ENCODE data around the gene PLCE1.

DNA sequence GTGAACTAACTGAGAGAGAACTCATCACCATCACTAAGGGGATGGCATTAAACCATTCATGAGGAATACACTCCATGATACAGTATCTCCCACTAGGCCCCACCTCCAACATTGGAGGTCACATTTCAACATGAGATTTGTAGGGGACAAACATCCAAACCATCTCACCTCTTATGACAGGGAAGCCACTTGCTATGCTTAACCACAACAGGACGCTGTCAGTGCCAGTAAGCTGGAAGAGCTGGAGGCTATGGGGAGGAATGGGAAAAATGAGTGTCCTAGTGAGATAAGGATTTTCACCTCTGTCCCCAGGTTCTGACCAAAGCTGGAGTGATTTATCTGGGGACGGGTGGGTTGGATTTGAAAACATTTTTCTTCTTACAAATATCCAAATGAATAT lies 17.6 kb downstream of the PLCE1 start:
- TF ChIP-seq, protein P1, sequence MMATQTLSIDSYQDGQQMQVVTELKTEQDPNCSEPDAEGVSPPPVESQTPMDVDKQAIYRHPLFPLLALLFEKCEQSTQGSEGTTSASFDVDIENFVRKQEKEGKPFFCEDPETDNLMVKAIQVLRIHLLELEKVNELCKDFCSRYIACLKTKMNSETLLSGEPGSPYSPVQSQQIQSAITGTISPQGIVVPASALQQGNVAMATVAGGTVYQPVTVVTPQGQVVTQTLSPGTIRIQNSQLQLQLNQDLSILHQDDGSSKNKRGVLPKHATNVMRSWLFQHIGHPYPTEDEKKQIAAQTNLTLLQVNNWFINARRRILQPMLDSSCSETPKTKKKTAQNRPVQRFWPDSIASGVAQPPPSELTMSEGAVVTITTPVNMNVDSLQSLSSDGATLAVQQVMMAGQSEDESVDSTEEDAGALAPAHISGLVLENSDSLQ (IDR thresholded peaks at IDR 0.05): no peak
- TF ChIP-seq YY1 (IDR thresholded peaks at IDR 0.05; ENCODE audit: low read depth, low read length) (no peak), SIN3A (IDR thresholded peaks at IDR 0.05; ENCODE audit: low read depth, low read length) (no peak), RCOR1 (conservative IDR thresholded peaks at IDR 0.05; ENCODE audit: low read depth, low read length) (no peak), POLR2A (IDR thresholded peaks at IDR 0.05; ENCODE audit: low read depth, low read length) (no peak), HDGF (IDR thresholded peaks at IDR 0.05) (no peak), EP300 (IDR thresholded peaks at IDR 0.05; ENCODE audit: borderline replicate concordance in 1 of 2, control insufficient read depth in 1 of 2, low read depth in 2 of 2, low read length in 2 of 2) (no peak), GABPA (IDR thresholded peaks at IDR 0.05; ENCODE audit: low read depth) (no peak)
- TF ChIP-seq, protein P2, sequence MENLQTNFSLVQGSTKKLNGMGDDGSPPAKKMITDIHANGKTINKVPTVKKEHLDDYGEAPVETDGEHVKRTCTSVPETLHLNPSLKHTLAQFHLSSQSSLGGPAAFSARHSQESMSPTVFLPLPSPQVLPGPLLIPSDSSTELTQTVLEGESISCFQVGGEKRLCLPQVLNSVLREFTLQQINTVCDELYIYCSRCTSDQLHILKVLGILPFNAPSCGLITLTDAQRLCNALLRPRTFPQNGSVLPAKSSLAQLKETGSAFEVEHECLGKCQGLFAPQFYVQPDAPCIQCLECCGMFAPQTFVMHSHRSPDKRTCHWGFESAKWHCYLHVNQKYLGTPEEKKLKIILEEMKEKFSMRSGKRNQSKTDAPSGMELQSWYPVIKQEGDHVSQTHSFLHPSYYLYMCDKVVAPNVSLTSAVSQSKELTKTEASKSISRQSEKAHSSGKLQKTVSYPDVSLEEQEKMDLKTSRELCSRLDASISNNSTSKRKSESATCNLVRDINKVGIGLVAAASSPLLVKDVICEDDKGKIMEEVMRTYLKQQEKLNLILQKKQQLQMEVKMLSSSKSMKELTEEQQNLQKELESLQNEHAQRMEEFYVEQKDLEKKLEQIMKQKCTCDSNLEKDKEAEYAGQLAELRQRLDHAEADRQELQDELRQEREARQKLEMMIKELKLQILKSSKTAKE (IDR thresholded peaks at IDR 0.05; ENCODE audit: low read depth, poor library complexity, severe bottlenecking): no peak
- TF ChIP-seq, protein P3, sequence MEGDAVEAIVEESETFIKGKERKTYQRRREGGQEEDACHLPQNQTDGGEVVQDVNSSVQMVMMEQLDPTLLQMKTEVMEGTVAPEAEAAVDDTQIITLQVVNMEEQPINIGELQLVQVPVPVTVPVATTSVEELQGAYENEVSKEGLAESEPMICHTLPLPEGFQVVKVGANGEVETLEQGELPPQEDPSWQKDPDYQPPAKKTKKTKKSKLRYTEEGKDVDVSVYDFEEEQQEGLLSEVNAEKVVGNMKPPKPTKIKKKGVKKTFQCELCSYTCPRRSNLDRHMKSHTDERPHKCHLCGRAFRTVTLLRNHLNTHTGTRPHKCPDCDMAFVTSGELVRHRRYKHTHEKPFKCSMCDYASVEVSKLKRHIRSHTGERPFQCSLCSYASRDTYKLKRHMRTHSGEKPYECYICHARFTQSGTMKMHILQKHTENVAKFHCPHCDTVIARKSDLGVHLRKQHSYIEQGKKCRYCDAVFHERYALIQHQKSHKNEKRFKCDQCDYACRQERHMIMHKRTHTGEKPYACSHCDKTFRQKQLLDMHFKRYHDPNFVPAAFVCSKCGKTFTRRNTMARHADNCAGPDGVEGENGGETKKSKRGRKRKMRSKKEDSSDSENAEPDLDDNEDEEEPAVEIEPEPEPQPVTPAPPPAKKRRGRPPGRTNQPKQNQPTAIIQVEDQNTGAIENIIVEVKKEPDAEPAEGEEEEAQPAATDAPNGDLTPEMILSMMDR (IDR thresholded peaks at IDR 0.05 in 2 of 3, conservative IDR thresholded peaks at IDR 0.05 in 1 of 3; ENCODE audit: control insufficient read depth in 2 of 3, extremely low read depth in 1 of 3, insufficient read depth in 1 of 3, low read depth in 3 of 3, low read length in 3 of 3): no peak
- TF ChIP-seq, protein P4, sequence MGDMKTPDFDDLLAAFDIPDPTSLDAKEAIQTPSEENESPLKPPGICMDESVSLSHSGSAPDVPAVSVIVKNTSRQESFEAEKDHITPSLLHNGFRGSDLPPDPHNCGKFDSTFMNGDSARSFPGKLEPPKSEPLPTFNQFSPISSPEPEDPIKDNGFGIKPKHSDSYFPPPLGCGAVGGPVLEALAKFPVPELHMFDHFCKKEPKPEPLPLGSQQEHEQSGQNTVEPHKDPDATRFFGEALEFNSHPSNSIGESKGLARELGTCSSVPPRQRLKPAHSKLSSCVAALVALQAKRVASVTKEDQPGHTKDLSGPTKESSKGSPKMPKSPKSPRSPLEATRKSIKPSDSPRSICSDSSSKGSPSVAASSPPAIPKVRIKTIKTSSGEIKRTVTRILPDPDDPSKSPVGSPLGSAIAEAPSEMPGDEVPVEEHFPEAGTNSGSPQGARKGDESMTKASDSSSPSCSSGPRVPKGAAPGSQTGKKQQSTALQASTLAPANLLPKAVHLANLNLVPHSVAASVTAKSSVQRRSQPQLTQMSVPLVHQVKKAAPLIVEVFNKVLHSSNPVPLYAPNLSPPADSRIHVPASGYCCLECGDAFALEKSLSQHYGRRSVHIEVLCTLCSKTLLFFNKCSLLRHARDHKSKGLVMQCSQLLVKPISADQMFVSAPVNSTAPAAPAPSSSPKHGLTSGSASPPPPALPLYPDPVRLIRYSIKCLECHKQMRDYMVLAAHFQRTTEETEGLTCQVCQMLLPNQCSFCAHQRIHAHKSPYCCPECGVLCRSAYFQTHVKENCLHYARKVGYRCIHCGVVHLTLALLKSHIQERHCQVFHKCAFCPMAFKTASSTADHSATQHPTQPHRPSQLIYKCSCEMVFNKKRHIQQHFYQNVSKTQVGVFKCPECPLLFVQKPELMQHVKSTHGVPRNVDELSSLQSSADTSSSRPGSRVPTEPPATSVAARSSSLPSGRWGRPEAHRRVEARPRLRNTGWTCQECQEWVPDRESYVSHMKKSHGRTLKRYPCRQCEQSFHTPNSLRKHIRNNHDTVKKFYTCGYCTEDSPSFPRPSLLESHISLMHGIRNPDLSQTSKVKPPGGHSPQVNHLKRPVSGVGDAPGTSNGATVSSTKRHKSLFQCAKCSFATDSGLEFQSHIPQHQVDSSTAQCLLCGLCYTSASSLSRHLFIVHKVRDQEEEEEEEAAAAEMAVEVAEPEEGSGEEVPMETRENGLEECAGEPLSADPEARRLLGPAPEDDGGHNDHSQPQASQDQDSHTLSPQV (IDR thresholded peaks at IDR 0.05): no peak

All from GM12878 (cell line).